ENCODE results near the gene PDLIM1.

PDLIM1 gene

DNA sequence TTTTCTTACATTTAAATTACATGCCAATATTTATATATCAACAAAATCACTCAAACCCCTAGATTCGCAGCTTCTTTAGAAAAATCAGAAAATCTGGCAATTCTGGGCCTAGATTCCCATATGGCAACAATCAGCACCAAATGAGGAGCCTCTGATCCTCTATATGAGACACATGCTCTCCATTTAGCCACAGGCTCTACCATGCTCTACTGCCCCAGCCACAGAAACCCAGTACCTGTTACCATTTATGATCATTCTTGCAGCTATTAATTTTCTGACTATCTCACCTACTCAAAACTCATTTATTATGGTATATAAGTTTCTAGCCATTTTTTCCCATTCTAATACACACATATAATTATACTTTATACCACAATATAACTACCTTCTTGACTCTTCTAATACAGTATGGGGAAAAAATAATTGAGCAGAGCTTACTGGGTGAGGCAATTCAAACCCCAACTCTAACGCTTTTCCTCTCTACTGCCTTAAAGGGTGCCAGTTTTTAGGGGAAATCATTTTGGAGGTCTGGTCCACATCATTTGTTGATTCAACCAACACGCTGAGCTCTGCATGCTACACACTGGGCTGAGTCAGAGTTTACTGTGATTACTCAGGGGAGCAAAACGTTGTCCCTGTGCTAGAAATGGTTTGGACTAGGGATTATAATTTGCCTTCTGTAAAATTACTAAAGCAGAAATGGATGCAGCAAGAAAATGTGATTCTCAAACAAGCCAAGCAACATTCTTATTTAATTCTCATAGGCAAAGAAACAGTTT lies 11.6 kb downstream of the PDLIM1 start:
- no peak for TF ChIP-seq ZNF274 (IDR thresholded peaks at IDR 0.05; ENCODE audit: low read depth, low read length)
- no peak for TF ChIP-seq SUZ12 (IDR thresholded peaks at IDR 0.05; ENCODE audit: extremely low read depth, insufficient read depth, insufficient read length)
- TF ChIP-seq YY1 (IDR thresholded peaks at IDR 0.05; ENCODE audit: insufficient read depth, insufficient read length): no peak
- Histone ChIP-seq H3K27me3 (ENCODE audit: insufficient read depth, insufficient read length) (no peaks in the 10 kb centered on the region), H3K36me3 (ENCODE audit: insufficient read depth, insufficient read length, low read length) (peaks cover 20% of the 10 kb centered on the region), H3K9ac (ENCODE audit: insufficient read length, low read depth) (no peak overlapping the region), H3K4me3 (ENCODE audit: insufficient read length, low read depth) (no peak overlapping the region), H3K4me1 (ENCODE audit: insufficient read depth, insufficient read length) (peaks cover 2% of the 10 kb centered on the region), H3K9me3 (ENCODE audit: insufficient read depth, low read length) (no peaks in the 10 kb centered on the region)
- no peak for DNase-seq (ENCODE audit: low read depth, low spot score)

DNA sequence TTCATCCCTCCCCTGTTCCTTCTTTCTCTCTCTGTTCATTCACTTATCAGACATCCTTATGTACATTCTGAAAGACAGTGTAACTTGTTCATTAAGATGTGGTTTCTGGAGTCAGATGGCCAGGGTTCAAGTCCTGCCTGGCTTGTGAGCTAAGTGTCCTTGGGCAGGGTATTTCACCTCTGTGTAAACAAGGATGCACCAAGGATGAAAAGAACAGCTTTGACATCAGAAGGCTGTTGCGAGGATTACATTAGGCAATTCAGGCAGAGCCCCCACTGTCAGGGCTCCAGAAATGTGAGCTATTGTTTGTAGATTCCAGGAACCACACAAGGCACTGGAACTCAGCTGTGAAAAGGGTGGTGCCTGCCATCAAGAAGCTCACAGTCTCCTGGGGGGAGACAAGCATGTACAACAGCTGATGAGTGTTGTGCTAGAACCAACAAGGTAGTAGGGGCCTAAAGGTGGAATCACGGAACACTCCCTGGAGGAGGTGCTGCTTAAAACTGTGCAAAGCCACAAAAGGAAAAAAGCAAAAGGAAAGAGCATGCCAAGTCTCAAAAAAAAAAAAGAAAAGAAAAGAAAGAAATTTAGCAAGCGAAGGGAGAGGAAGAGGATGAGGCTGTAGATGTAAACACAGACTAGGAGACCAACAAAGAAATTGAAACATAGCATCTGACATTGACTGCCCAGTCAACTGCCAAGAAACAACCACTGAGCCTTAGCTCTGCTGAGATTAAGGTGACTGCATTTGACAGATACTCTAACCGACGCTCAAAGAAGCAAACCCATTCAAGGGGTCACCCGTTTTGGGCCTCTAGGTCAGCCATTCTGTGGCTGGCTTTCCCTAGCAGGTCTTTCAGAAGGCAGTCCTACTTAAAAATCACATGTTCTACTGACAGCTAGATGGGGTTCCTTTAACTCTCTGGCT lies 12.5 kb downstream of the PDLIM1 start:
- Histone ChIP-seq H3K27me3 (ENCODE audit: insufficient read depth, insufficient read length) (no peaks in the 10 kb centered on the region), H3K4me3 (ENCODE audit: insufficient read length, low read depth) (no peak overlapping the region), H3K36me3 (ENCODE audit: insufficient read depth, insufficient read length, low read length) (peaks cover 17% of the 10 kb centered on the region), H3K4me1 (ENCODE audit: insufficient read depth, insufficient read length) (peaks cover 5% of the 10 kb centered on the region), H3K9me3 (ENCODE audit: insufficient read depth, low read length) (no peaks in the 10 kb centered on the region), H3K9ac (ENCODE audit: insufficient read length, low read depth) (no peak overlapping the region)
- TF ChIP-seq YY1 (IDR thresholded peaks at IDR 0.05; ENCODE audit: insufficient read depth, insufficient read length) (no peak), SUZ12 (IDR thresholded peaks at IDR 0.05; ENCODE audit: extremely low read depth, insufficient read depth, insufficient read length) (no peak), ZNF274 (IDR thresholded peaks at IDR 0.05; ENCODE audit: low read depth, low read length) (no peak)
- DNase-seq (ENCODE audit: low read depth, low spot score): no peak

DNA sequence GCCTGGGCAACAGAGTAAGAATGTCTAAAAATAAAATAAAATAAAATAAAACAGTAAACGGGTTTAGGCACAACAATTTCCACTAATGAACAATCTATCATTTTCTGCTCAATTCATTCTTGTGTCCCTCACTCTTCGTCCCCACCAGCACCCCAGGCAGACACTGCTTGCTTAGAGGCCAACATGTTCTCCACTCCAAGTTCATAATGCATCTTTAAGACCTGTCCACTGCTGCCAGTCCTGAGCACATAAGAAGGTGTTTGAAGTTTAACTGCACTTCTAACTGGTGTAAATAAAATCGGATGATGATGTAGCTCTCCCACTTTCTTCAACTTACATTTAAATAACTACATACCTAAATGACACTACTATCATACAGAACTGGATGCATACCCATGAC lies 13.2 kb downstream of the PDLIM1 start:
- Histone ChIP-seq H3K4me1 (ENCODE audit: insufficient read depth, insufficient read length) (peaks cover 5% of the 10 kb centered on the region), H3K9me3 (ENCODE audit: insufficient read depth, low read length) (no peaks in the 10 kb centered on the region), H3K36me3 (ENCODE audit: insufficient read depth, insufficient read length, low read length) (peaks cover 19% of the 10 kb centered on the region), H3K27me3 (ENCODE audit: insufficient read depth, insufficient read length) (no peaks in the 10 kb centered on the region), H3K4me3 (ENCODE audit: insufficient read length, low read depth) (no peak overlapping the region), H3K9ac (ENCODE audit: insufficient read length, low read depth) (no peak overlapping the region)
- TF ChIP-seq SUZ12 (IDR thresholded peaks at IDR 0.05; ENCODE audit: extremely low read depth, insufficient read depth, insufficient read length): no peak
- no peak for TF ChIP-seq YY1 (IDR thresholded peaks at IDR 0.05; ENCODE audit: insufficient read depth, insufficient read length)
- TF ChIP-seq ZNF274 (IDR thresholded peaks at IDR 0.05; ENCODE audit: low read depth, low read length): no peak
- DNase-seq (ENCODE audit: low read depth, low spot score): no peak

DNA sequence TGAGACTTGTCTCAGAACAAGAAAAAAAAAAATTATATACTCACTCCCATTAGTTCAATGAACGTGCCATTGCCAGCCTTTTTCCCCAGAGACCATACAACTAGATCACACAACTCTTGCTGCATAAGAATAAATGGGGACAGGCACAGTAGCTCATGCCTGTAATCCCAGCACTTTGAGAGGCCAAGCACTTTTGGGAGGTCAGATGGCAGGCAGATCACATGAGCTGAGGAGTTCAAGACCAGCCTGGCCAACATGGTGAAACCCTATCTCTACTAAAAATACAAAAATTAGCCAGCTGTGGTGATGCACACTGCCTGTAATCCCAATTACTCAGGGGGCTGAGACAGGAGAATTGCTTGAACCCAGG lies 13.6 kb downstream of the PDLIM1 start:
- no peaks in the 10 kb centered on the region for H3K27me3 ChIP-seq (ENCODE audit: insufficient read depth, insufficient read length)
- TF ChIP-seq YY1 (IDR thresholded peaks at IDR 0.05; ENCODE audit: insufficient read depth, insufficient read length): no peak
- TF ChIP-seq SUZ12 (IDR thresholded peaks at IDR 0.05; ENCODE audit: extremely low read depth, insufficient read depth, insufficient read length): no peak
- TF ChIP-seq ZNF274 (IDR thresholded peaks at IDR 0.05; ENCODE audit: low read depth, low read length): no peak
- H3K4me3 ChIP-seq (ENCODE audit: insufficient read length, low read depth): no peak overlapping the region
- H3K36me3 ChIP-seq (ENCODE audit: insufficient read depth, insufficient read length, low read length): peaks cover 19% of the 10 kb centered on the region
- no peaks in the 10 kb centered on the region for H3K9me3 ChIP-seq (ENCODE audit: insufficient read depth, low read length)
- no peak for DNase-seq (ENCODE audit: low read depth, low spot score)
- no peak overlapping the region for H3K9ac ChIP-seq (ENCODE audit: insufficient read length, low read depth)
- peaks cover 5% of the 10 kb centered on the region for H3K4me1 ChIP-seq (ENCODE audit: insufficient read depth, insufficient read length)

DNA sequence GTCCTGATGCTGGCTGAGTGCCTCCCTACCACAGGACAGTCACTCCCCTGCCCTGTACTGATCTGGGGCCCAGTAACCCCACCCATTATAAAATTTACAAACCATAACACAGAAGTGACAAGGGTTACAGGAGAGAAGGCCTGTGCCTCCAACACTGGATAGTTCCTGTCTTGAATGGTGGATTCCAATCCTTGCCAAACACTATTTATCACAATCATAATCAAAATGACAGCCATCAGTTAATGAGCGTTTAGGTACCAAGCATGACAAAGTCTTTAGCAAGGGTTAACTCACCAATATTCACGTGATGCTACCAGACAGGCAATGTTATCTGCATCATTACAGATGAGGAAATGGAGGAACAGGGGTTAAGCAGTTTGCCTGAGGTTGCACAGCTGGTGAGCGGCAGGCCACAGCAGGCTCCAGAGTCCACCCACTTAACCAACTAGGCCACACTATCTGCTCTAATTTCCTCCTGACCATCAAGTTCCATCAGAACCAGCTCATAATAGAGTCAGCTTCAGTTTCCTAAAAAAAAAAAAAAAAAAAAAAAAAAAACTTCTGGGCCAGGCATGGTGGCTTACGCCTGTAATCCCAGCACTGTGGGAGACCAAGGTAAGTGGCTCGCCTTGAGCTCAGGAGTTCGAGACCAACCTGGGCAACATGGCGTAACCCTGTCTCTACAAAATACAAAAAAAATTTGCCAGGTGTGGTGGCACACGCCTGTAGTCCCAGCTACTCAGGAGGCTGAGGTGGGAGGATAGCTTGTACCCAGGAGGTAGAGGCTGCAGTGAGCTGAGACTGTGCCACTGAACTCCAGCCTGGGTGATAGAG lies 14.2 kb downstream of the PDLIM1 start:
- H3K9me3 ChIP-seq (ENCODE audit: insufficient read depth, low read length): no peaks in the 10 kb centered on the region
- H3K36me3 ChIP-seq (ENCODE audit: insufficient read depth, insufficient read length, low read length): peaks cover 20% of the 10 kb centered on the region
- no peak overlapping the region for H3K4me3 ChIP-seq (ENCODE audit: insufficient read length, low read depth)
- no peaks in the 10 kb centered on the region for H3K27me3 ChIP-seq (ENCODE audit: insufficient read depth, insufficient read length)
- H3K9ac ChIP-seq (ENCODE audit: insufficient read length, low read depth): no peak overlapping the region
- H3K4me1 ChIP-seq (ENCODE audit: insufficient read depth, insufficient read length): peaks cover 5% of the 10 kb centered on the region
- no peak for TF ChIP-seq YY1 (IDR thresholded peaks at IDR 0.05; ENCODE audit: insufficient read depth, insufficient read length)
- TF ChIP-seq SUZ12 (IDR thresholded peaks at IDR 0.05; ENCODE audit: extremely low read depth, insufficient read depth, insufficient read length): no peak
- no peak for TF ChIP-seq ZNF274 (IDR thresholded peaks at IDR 0.05; ENCODE audit: low read depth, low read length)
- DNase-seq (ENCODE audit: low read depth, low spot score): no peak

DNA sequence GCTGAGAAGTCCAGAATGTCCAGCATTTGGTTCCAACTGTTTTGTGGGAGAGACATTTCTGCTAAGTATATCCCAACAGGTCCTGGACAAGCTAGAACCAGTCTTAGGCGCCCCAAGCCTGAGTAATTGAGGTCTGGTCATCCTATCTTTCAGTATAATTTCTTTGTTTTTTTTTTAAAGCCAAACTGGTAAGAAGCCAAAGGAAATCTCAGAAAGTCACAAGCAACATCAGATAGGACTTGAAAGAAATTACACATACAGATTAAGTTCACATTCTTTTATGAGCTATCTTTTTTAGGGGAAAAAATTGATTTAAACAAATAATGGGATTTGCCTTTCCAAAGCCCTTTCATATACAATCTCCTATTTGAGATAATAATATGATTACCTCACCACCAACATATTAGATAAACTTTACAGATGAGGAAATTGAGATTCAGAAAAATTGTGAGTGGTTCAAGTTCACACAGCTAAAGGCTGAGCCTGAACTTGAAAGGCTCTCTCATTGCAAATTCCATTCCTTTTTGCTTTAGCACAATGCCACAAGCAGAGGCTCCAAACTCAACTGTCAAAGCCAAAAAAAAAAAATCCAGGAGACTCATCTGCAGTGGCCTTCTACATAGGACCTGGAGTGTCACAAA lies 15.0 kb downstream of the PDLIM1 start:
- no peak for DNase-seq (ENCODE audit: low read depth, low spot score)
- Histone ChIP-seq H3K4me3 (ENCODE audit: insufficient read length, low read depth) (no peak overlapping the region), H3K27me3 (ENCODE audit: insufficient read depth, insufficient read length) (no peaks in the 10 kb centered on the region), H3K9me3 (ENCODE audit: insufficient read depth, low read length) (no peaks in the 10 kb centered on the region), H3K4me1 (ENCODE audit: insufficient read depth, insufficient read length) (peaks cover 5% of the 10 kb centered on the region), H3K36me3 (ENCODE audit: insufficient read depth, insufficient read length, low read length) (peaks cover 22% of the 10 kb centered on the region), H3K9ac (ENCODE audit: insufficient read length, low read depth) (no peak overlapping the region)
- no peak for TF ChIP-seq YY1 (IDR thresholded peaks at IDR 0.05; ENCODE audit: insufficient read depth, insufficient read length)
- no peak for TF ChIP-seq SUZ12 (IDR thresholded peaks at IDR 0.05; ENCODE audit: extremely low read depth, insufficient read depth, insufficient read length)
- no peak for TF ChIP-seq ZNF274 (IDR thresholded peaks at IDR 0.05; ENCODE audit: low read depth, low read length)

Data from NT2/D1 (cell line).